ENCODE measurements around the gene CCNK.

CCNK gene

DNA sequence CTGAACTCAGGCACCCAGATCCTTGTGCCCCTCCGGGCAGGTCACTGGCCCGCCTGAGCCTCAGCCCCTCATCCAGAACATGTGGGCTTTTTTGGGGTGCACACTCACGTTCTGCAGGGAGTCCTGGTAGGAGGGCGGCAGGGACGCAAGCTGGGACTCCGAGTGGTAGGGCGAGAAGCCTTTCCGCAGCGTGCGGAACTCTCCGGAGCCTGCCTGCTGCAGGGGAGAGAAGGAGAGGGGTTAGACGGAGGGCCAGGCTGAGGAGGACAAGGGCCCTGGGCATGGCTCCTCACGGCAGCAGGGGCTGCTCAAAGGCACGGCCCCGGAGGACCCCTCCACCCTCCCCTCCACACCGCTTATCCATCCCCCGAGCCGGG, 40.8 kb downstream of the CCNK start:
- TF ChIP-seq, protein P1, sequence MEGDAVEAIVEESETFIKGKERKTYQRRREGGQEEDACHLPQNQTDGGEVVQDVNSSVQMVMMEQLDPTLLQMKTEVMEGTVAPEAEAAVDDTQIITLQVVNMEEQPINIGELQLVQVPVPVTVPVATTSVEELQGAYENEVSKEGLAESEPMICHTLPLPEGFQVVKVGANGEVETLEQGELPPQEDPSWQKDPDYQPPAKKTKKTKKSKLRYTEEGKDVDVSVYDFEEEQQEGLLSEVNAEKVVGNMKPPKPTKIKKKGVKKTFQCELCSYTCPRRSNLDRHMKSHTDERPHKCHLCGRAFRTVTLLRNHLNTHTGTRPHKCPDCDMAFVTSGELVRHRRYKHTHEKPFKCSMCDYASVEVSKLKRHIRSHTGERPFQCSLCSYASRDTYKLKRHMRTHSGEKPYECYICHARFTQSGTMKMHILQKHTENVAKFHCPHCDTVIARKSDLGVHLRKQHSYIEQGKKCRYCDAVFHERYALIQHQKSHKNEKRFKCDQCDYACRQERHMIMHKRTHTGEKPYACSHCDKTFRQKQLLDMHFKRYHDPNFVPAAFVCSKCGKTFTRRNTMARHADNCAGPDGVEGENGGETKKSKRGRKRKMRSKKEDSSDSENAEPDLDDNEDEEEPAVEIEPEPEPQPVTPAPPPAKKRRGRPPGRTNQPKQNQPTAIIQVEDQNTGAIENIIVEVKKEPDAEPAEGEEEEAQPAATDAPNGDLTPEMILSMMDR (IDR thresholded peaks at IDR 0.05; ENCODE audit: poor library complexity, severe bottlenecking) = no peak
- DNase-seq (ENCODE audit: low spot score) (no peak), ATAC-seq (ENCODE audit: low read depth) (no peak)
- Histone ChIP-seq H3K27ac (ENCODE audit: poor library complexity, severe bottlenecking) (peak overlapping the region; percentile 54), H3K4me3 (ENCODE audit: severe bottlenecking) (no peak overlapping the region), H3K9me3 (ENCODE audit: severe bottlenecking) (no peaks in the 10 kb centered on the region), H3K4me1 (ENCODE audit: insufficient read depth, poor library complexity, severe bottlenecking) (peaks cover 32% of the 10 kb centered on the region), H3K27me3 (ENCODE audit: insufficient read depth, poor library complexity, severe bottlenecking) (no peaks in the 10 kb centered on the region), H3K36me3 (ENCODE audit: low read depth) (peaks cover 10% of the 10 kb centered on the region; the same call in 1 of the 2 replicates)

- ATAC-seq (ENCODE audit: low read depth) (peak; percentile 28; the same call in 2 of the 3 replicates), DNase-seq (ENCODE audit: low spot score) (peak; percentile 75)
- TF ChIP-seq, protein P1 (IDR thresholded peaks at IDR 0.05; ENCODE audit: poor library complexity, severe bottlenecking) = no peak
- H3K9me3 ChIP-seq (ENCODE audit: severe bottlenecking) = no peaks in the 10 kb centered on the region
- peak overlapping the region; percentile 54 for H3K27ac ChIP-seq (ENCODE audit: poor library complexity, severe bottlenecking)
- peaks cover 10% of the 10 kb centered on the region; the same call in 1 of the 2 replicates for H3K36me3 ChIP-seq (ENCODE audit: low read depth)
- H3K4me1 ChIP-seq (ENCODE audit: insufficient read depth, poor library complexity, severe bottlenecking) = peaks cover 32% of the 10 kb centered on the region
- H3K27me3 ChIP-seq (ENCODE audit: insufficient read depth, poor library complexity, severe bottlenecking) = no peaks in the 10 kb centered on the region
- no peak overlapping the region for H3K4me3 ChIP-seq (ENCODE audit: severe bottlenecking)
Observed at GRCh38 chr14:99522457-99522891, 41.3 kb downstream of the CCNK start.

DNA sequence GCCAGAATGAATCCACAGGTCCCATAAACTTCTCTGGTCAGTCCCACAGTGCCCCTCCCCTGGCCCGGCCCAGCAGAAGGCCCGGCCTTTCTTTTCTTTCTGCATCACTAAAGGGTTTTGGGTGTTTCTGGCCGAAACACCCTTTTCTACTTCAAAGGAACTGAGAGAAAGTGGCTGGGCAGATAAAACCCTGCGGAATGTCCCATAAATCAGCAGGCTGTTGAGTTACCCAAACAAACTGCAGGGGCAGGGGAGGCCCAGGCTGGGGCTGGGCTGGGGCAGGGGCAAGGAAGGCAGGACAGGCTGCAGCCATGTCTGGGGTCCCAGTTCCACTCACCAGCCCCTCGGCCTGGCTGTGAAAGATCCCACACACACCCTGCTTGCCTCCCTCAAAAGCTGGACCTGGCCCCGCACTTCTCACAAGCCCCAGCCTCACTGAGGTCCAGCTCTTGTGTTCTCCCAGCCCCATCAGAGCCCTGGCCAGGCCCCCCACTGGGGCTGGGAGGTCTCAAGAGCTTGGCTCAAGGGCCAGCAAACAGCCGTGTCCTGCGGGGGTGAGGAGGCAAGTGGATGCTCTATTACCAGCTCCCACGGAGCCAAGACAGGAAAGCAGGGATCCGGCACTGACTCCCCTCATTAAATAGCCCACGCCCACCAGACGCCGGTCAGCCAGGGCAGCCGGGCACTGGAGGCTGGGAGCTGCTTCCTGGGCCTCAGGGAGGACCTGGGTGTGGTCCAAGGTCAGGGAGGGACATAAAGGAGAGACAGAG, 41.9 kb downstream of the CCNK start:
- ATAC-seq (ENCODE audit: low read depth) (no peak), DNase-seq (ENCODE audit: low spot score) (peak; percentile 51)
- Histone ChIP-seq H3K36me3 (ENCODE audit: low read depth) (peaks cover 10% of the 10 kb centered on the region; the same call in 1 of the 2 replicates), H3K4me3 (ENCODE audit: severe bottlenecking) (no peak overlapping the region), H3K4me1 (ENCODE audit: insufficient read depth, poor library complexity, severe bottlenecking) (peaks cover 32% of the 10 kb centered on the region), H3K9me3 (ENCODE audit: severe bottlenecking) (no peaks in the 10 kb centered on the region), H3K27me3 (ENCODE audit: insufficient read depth, poor library complexity, severe bottlenecking) (no peaks in the 10 kb centered on the region), H3K27ac (ENCODE audit: poor library complexity, severe bottlenecking) (peak overlapping the region; percentile 54)
- TF ChIP-seq, protein P1 (IDR thresholded peaks at IDR 0.05; ENCODE audit: poor library complexity, severe bottlenecking) = no peak

DNA sequence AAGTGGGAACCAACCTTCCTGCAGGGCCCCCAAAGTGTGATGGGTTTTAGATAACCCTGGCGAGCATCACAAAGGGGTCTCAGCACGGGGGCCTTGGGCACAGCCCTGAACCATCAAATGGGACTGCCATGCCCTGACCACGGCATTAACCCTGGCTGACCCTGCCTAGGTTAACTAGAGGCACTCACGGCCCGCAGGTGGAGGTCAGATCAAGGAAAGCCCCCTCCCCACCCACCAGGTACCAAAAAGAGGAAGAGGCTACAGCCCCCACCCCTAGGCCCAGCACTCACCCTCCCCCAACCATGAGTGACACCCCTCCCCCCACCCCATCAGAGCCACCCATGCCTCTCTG, 42.5 kb downstream of the CCNK start:
- ATAC-seq (ENCODE audit: low read depth) = no peak
- DNase-seq (ENCODE audit: low spot score) = peak; percentile 67
- Histone ChIP-seq H3K4me3 (ENCODE audit: severe bottlenecking) (no peak overlapping the region), H3K36me3 (ENCODE audit: low read depth) (peaks cover 10% of the 10 kb centered on the region; the same call in 1 of the 2 replicates), H3K27ac (ENCODE audit: poor library complexity, severe bottlenecking) (peak overlapping the region; percentile 54), H3K4me1 (ENCODE audit: insufficient read depth, poor library complexity, severe bottlenecking) (peaks cover 32% of the 10 kb centered on the region), H3K9me3 (ENCODE audit: severe bottlenecking) (no peaks in the 10 kb centered on the region), H3K27me3 (ENCODE audit: insufficient read depth, poor library complexity, severe bottlenecking) (no peaks in the 10 kb centered on the region)
- TF ChIP-seq, protein P1 (IDR thresholded peaks at IDR 0.05; ENCODE audit: poor library complexity, severe bottlenecking) = no peak

GRCh38 chr14:99524091-99524661, 43.0 kb downstream of the CCNK start:
- ATAC-seq (ENCODE audit: low read depth) = no peak
- Histone ChIP-seq H3K27ac (ENCODE audit: poor library complexity, severe bottlenecking) (peak overlapping the region; percentile 54), H3K4me3 (ENCODE audit: severe bottlenecking) (no peak overlapping the region), H3K4me1 (ENCODE audit: insufficient read depth, poor library complexity, severe bottlenecking) (peaks cover 32% of the 10 kb centered on the region), H3K9me3 (ENCODE audit: severe bottlenecking) (no peaks in the 10 kb centered on the region), H3K27me3 (ENCODE audit: insufficient read depth, poor library complexity, severe bottlenecking) (no peaks in the 10 kb centered on the region), H3K36me3 (ENCODE audit: low read depth) (peaks cover 10% of the 10 kb centered on the region)
- TF ChIP-seq, protein P1 (IDR thresholded peaks at IDR 0.05; ENCODE audit: poor library complexity, severe bottlenecking) = no peak
- peak; percentile 54 for DNase-seq (ENCODE audit: low spot score)

Measured in RWPE2 (cell line).